MCF 10A (cell line): ENCODE results near the gene ITGAE. TPM values are rescaled to one million over a fixed set of nuclear protein-coding genes. Genes with fewer than 3 reads are reported as not detected.

Experiments used
- BruUV-seq: library from RNA; stranded (reverse); fragments of 400-500 nt; replicated peaks from 2 replicates; lab custom pipeline; 2021; lab: Mats Ljungman, UMichigan
- CTCF ChIA-PET: fragments of 300-600 bp; sonication (Branson Sonifier 250); formaldehyde crosslinking; extraction: SDS; loops from one replicate; lab custom pipeline; 2021; ENCODE audit warnings: antibody characterized with exemption, inconsistent platforms; lab: Yijun Ruan, JAX
- POLR2A ChIA-PET: fragments of 300-600, 350-650 bp; sonication (Branson Sonifier 250); formaldehyde crosslinking; extraction: SDS; loops from one replicate; lab custom pipeline; 2020; ENCODE audit warnings: antibody characterized with exemption, inconsistent platforms; lab: Yijun Ruan, JAX
- DNase-seq: peaks from one replicate; pipeline ENCODE4 v3.0.0-alpha.2; 2018; ENCODE audit not compliant: unreplicated experiment
- H3K27ac Mint-ChIP-seq: one replicate; pipeline ENCODE4 v1.8.0; 2022; ENCODE audit warnings: mild to moderate bottlenecking, low read depth, mixed read lengths; ENCODE audit not compliant: unreplicated experiment
- H3K27me3 Mint-ChIP-seq: one replicate; pipeline ENCODE4 v1.8.0; 2022; ENCODE audit warnings: mixed read lengths; ENCODE audit not compliant: insufficient read depth, unreplicated experiment
- H3K36me3 Mint-ChIP-seq: one replicate; pipeline ENCODE4 v1.8.0; 2022; ENCODE audit warnings: mild to moderate bottlenecking, moderate library complexity, mixed read lengths; ENCODE audit not compliant: insufficient read depth, unreplicated experiment
- H3K4me1 Mint-ChIP-seq: one replicate; pipeline ENCODE4 v1.8.0; 2022; ENCODE audit warnings: mixed read lengths; ENCODE audit not compliant: insufficient read depth, unreplicated experiment
- H3K4me3 Mint-ChIP-seq: one replicate; pipeline ENCODE4 v1.8.0; 2022; ENCODE audit warnings: mild to moderate bottlenecking, moderate library complexity, mixed read lengths; ENCODE audit not compliant: unreplicated experiment
- H3K9me3 Mint-ChIP-seq: one replicate; pipeline ENCODE4 v1.8.0; 2022; ENCODE audit warnings: mixed read lengths; ENCODE audit not compliant: unreplicated experiment
- intact Hi-C: fragments of 100-400 bp; cut with micrococcal nuclease; formaldehyde crosslinking; loops from 2 replicates; pipeline ENCODE4 v1.14.1; 2022
- total RNA-seq: library from RNA; stranded (reverse); gene quantifications from 2 replicates; pipeline ENCODE4 v1.2.3, GENCODE V29; 2022
- TF ChIP-seq, protein P1 (sequence below): fragments of 200-600 bp; IDR thresholded peaks from one replicate; pipeline ENCODE4 v1.8.0; 2022; ENCODE audit warnings: antibody characterized with exemption, mild to moderate bottlenecking; ENCODE audit not compliant: unreplicated experiment

ITGAE gene
- total RNA-seq, 1 experiment from 2014 or later = 26.6 TPM

DNA sequence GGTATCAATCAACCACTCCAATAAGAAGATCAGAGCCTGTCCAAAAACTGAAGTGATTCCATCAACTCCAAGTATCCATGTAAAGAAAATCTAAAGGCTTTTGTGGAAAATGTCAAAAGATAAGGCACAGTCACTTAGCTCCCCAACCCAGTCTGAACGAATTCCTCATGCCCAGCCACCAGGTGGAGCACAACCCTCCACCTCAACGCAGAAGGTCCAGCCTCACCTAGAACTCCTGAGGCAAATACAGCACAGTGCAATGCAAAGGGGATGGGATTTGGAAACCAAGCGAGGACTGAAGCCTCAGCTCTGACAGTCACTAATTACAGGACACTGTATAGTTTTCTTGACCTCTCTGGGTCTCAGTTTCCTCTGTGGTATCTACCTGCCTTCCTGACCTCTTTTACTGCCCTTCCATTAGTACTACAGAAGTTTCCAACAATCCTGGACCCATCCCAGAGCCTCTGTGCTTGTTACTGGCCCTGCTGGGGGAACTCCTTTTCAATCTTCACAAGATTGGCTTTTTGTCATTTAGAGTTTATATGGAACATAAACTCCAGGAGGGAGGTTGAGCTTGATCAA, 43.0 kb upstream of the ITGAE start:
- H3K27ac Mint-ChIP-seq = no peak overlapping the region
- no TSS peak for BruUV-seq
- CTCF ChIA-PET = interaction anchor here (0.6 to 6.8 kb wide), 16 partner anchors 8 to 1020 kb away, joined by 3 to 72 read pairs (median 6); no protein-coding TSS in a partner anchor
- DNase-seq = peak; percentile 60
- TF ChIP-seq, protein P1, sequence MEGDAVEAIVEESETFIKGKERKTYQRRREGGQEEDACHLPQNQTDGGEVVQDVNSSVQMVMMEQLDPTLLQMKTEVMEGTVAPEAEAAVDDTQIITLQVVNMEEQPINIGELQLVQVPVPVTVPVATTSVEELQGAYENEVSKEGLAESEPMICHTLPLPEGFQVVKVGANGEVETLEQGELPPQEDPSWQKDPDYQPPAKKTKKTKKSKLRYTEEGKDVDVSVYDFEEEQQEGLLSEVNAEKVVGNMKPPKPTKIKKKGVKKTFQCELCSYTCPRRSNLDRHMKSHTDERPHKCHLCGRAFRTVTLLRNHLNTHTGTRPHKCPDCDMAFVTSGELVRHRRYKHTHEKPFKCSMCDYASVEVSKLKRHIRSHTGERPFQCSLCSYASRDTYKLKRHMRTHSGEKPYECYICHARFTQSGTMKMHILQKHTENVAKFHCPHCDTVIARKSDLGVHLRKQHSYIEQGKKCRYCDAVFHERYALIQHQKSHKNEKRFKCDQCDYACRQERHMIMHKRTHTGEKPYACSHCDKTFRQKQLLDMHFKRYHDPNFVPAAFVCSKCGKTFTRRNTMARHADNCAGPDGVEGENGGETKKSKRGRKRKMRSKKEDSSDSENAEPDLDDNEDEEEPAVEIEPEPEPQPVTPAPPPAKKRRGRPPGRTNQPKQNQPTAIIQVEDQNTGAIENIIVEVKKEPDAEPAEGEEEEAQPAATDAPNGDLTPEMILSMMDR = peak; percentile 41
- H3K9me3 Mint-ChIP-seq = no peaks in the 10 kb centered on the region
- H3K27me3 Mint-ChIP-seq = no peaks in the 10 kb centered on the region
- H3K36me3 Mint-ChIP-seq = peaks cover 41% of the 10 kb centered on the region
- intact Hi-C loops = no loop called here
- peak overlapping the region; percentile 80 for H3K4me3 Mint-ChIP-seq
- POLR2A ChIA-PET = interaction anchor here (0.6 to 0.7 kb wide), 4 partner anchors 27 to 562 kb away, joined by 3 to 4 read pairs (median 3); partner anchors contain the start of gene CAMKK1
- H3K4me1 Mint-ChIP-seq = peaks cover 14% of the 10 kb centered on the region

DNA sequence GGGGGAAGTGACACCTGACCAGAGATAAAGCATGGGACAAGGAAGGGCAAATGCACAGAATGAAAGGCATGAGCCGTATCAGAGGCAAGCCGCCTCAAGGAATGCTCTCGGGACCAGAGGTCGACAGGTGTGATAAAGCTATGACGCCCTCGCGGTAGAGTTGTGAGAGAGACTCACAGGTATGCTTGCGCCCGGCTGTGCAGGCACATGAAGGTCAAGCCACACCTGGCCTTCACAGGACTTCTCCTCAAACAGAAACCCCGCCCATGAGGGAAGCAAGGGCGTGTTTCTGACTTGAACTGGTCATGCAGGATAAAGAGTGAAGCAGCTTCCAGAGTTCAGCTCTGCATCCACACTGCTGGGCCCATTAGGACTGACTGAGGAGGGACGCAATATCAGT, 37.2 kb upstream of the ITGAE start:
- no peak overlapping the region for H3K4me3 Mint-ChIP-seq
- no peaks in the 10 kb centered on the region for H3K4me1 Mint-ChIP-seq
- H3K36me3 Mint-ChIP-seq = peaks cover 72% of the 10 kb centered on the region
- no peaks in the 10 kb centered on the region for H3K9me3 Mint-ChIP-seq
- ChIA-PET POLR2A (interaction anchor here (0.6 to 1.2 kb wide), 4 partner anchors 10 to 1124 kb away, joined by 3 read pairs; partner anchors contain the start of gene TAX1BP3), CTCF (interaction anchor here (0.5 to 1.3 kb wide), 3 partner anchors 9 to 29 kb away, joined by 3 to 4 read pairs (median 3); no protein-coding TSS in a partner anchor)
- intact Hi-C loops = no loop called here
- no TSS peak for BruUV-seq
- TF ChIP-seq, protein P1 = no peak
- no peaks in the 10 kb centered on the region for H3K27me3 Mint-ChIP-seq
- no peak for DNase-seq
- no peak overlapping the region for H3K27ac Mint-ChIP-seq

DNA sequence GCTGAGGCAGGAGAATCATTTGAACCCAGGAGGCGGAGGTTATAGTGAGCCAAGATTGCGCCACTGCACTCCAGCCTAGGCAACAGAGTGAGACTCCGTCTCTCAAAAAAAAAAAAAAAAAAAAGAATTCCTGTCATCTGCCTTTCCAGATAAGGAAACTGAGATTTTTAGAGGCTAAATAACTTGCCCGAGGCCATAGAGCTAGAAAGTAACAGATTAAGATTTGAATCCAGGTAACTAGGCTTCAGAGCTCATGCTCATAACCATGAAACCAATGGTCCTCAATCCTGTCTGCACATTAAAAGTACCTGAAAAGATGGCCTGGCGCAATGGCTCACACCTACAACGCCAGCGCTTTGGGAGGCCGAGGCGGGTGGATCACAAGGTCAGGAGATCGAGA, 35.6 kb upstream of the ITGAE start:
- H3K27me3 Mint-ChIP-seq = no peaks in the 10 kb centered on the region

More for the DNA sequence above, 35.6 kb upstream of the ITGAE start:
- Mint-ChIP-seq H3K36me3 (peaks cover 67% of the 10 kb centered on the region), H3K4me3 (no peak overlapping the region), H3K9me3 (no peaks in the 10 kb centered on the region), H3K27ac (no peak overlapping the region), H3K4me1 (no peaks in the 10 kb centered on the region)
- intact Hi-C loops = no loop called here
- TF ChIP-seq, protein P1 = no peak
- ChIA-PET CTCF (interaction anchor here (0.5 to 1.8 kb wide), 6 partner anchors 8 to 174 kb away, joined by 3 to 12 read pairs (median 4); partner anchors contain the start of gene NCBP3), POLR2A (interaction anchor here (0.6 to 2.5 kb wide), 3 partner anchors 9 to 124 kb away, joined by 3 to 7 read pairs (median 3); partner anchors contain the start of gene NCBP3)
- BruUV-seq = no TSS peak
- DNase-seq = no peak
